Uterus (tissue), 2 donors: ENCODE data around the gene PLD5.

Experiments used
- CTCF ChIP-seq, 4 experiments: fragments of 200-600 bp in 2 of 4; fragments of 450-650 bp in 2 of 4; sonication (generic) in 2 of 4; IDR thresholded peaks; one replicate each; pipeline ENCODE4 v1.5.1; 2016 to 2019; ENCODE audit warnings: antibody characterized with exemption in 4 of 4, mild to moderate bottlenecking in 2 of 4, moderate library complexity in 1 of 4
- POLR2A ChIP-seq, 2 donors: fragments of 450-650 bp; IDR thresholded peaks; one replicate each; pipeline ENCODE4 v1.6.1; 2016; ENCODE audit warnings: antibody characterized with exemption in 2 of 2, mild to moderate bottlenecking in 1 of 2, moderate library complexity in 1 of 2

- TF ChIP-seq POLR2A (IDR thresholded peaks at IDR 0.05) (no peak), CTCF (IDR thresholded peaks at IDR 0.05) (no peak)
Measured at GRCh38 chr1:242224461-242224860, 300.0 kb downstream of the PLD5 start.
